ENCODE measurements around the gene SUPT5H.

SUPT5H gene

GRCh38 chr19:39422020-39422419 is 23.4 kb upstream of the SUPT5H start:
- H3K4me3 ChIP-seq (ENCODE audit: low read length) = no peak overlapping the region
- no peak for DNase-seq (ENCODE audit: low read depth, low spot score)

- H3K4me3 ChIP-seq (ENCODE audit: low read length) = no peak overlapping the region
- DNase-seq (ENCODE audit: low read depth, low spot score) = no peak
These were observed 21.9 kb upstream of the SUPT5H start for GRCh38 chr19:39423258-39424086.

GRCh38 chr19:39424934-39425333 is 20.4 kb upstream of the SUPT5H start:
- no peak for DNase-seq (ENCODE audit: low read depth, low spot score)
- H3K4me3 ChIP-seq (ENCODE audit: low read length) = no peak overlapping the region

- no peak overlapping the region for H3K4me3 ChIP-seq (ENCODE audit: low read length)
- no peak for DNase-seq (ENCODE audit: low read depth, low spot score)
These were observed 19.6 kb upstream of the SUPT5H start for GRCh38 chr19:39425744-39426143.

- no peak for DNase-seq (ENCODE audit: low read depth, low spot score)
- no peak overlapping the region for H3K4me3 ChIP-seq (ENCODE audit: low read length)
These were observed 19.2 kb upstream of the SUPT5H start for GRCh38 chr19:39426170-39426569.

GRCh38 chr19:39427707-39428106 is 17.7 kb upstream of the SUPT5H start:
- DNase-seq (ENCODE audit: low read depth, low spot score) = no peak
- H3K4me3 ChIP-seq (ENCODE audit: low read length) = no peak overlapping the region

- no peak for DNase-seq (ENCODE audit: low read depth, low spot score)
- H3K4me3 ChIP-seq (ENCODE audit: low read length) = no peak overlapping the region
These were observed 16.9 kb upstream of the SUPT5H start for GRCh38 chr19:39428283-39429112.

- no peak for DNase-seq (ENCODE audit: low read depth, low spot score)
- H3K4me3 ChIP-seq (ENCODE audit: low read length) = no peak overlapping the region
These were observed 14.4 kb upstream of the SUPT5H start for GRCh38 chr19:39430675-39431593.

- no peak overlapping the region for H3K4me3 ChIP-seq (ENCODE audit: low read length)
- DNase-seq (ENCODE audit: low read depth, low spot score) = no peak
These were observed 12.7 kb upstream of the SUPT5H start for GRCh38 chr19:39432677-39433025.

- H3K4me3 ChIP-seq (ENCODE audit: low read length) = no peak overlapping the region; the same call in 1 of the 2 replicates
- DNase-seq (ENCODE audit: low read depth, low spot score) = no peak
These were observed 11.8 kb upstream of the SUPT5H start for GRCh38 chr19:39433480-39434079.

- H3K4me3 ChIP-seq (ENCODE audit: low read length) = peak overlapping the region; percentile 96
- no peak for DNase-seq (ENCODE audit: low read depth, low spot score)
These were observed 11.0 kb upstream of the SUPT5H start for GRCh38 chr19:39434123-39435076.

GRCh38 chr19:39435499-39436349 is 9.7 kb upstream of the SUPT5H start, which contains the start of gene RPS16:
Gene RPS16 (minus strand): TSS chr19:39435949. CDS start chr19:39435895, 54 bp downstream.
- peak within 1 kb of the TSS; percentile 96 for H3K4me3 ChIP-seq (ENCODE audit: low read length)
- peak; percentile 95 for DNase-seq (ENCODE audit: low read depth, low spot score)

GRCh38 chr19:39436350-39436716 is 9.0 kb upstream of the SUPT5H start:
- DNase-seq (ENCODE audit: low read depth, low spot score) = no peak
- peak overlapping the region; percentile 96 for H3K4me3 ChIP-seq (ENCODE audit: low read length)

- DNase-seq (ENCODE audit: low read depth, low spot score) = no peak
- no peak overlapping the region for H3K4me3 ChIP-seq (ENCODE audit: low read length)
These were observed 7.0 kb upstream of the SUPT5H start for GRCh38 chr19:39438270-39438934.

- no peak for DNase-seq (ENCODE audit: low read depth, low spot score)
- H3K4me3 ChIP-seq (ENCODE audit: low read length) = peak overlapping the region; percentile 99
These were observed 685 bp upstream of the SUPT5H start for GRCh38 chr19:39444598-39445195.

Data from Jurkat, Clone E6-1 (cell line).